Cerebellar cortex (tissue), 1 donor: Measurements from ENCODE around the gene MAST3.

Source experiments
- DNase-seq: peaks from one replicate; pipeline ENCODE4 v3.0.0-alpha.2; 2015; ENCODE audit warnings: low spot score

MAST3 gene

DNA sequence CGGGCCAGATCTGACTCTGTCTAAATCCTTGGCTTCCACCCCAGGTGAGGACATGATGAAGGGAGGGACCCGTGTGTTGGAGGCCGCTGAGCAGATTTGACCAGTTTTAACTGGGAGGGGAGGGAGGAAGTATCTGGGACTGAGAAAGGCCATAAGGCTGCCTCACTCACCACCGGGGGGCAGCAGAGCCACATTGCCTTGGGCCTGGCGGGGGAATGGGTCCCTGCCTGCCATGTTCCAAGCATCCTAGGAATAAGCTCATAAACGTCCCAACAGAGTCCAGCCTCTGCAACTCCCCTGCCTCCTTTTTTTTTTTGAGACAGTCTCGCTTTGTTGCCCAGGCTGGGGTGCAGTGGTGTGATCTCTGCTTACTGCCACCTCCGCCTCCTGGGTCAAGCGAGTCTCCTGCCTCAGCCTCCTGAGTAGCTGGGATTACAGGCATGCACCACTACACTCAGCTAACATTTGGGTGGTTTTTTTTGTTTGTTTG is 15.5 kb downstream of the MAST3 start:
- DNase-seq: peak; percentile 90

DNA sequence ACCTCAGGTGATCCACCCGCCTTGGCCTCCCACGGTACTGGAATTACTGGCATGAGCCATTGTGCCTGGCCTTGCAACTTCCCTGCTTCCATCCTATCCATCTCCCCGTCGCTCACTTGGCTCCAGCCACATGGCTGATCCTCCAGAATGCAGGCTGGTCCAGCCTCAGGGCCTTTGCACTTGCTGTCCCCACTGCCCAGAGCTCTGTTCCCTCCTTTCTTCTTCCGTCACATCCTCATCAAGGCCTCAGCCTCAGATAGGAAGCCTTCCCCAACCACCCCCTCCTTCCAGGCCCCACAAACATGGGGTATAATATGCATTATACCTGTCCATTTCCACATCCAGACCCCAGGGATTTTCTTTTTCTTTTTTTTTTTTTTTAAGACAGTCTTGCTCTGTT is 16.2 kb downstream of the MAST3 start:
- DNase-seq: no peak

DNA sequence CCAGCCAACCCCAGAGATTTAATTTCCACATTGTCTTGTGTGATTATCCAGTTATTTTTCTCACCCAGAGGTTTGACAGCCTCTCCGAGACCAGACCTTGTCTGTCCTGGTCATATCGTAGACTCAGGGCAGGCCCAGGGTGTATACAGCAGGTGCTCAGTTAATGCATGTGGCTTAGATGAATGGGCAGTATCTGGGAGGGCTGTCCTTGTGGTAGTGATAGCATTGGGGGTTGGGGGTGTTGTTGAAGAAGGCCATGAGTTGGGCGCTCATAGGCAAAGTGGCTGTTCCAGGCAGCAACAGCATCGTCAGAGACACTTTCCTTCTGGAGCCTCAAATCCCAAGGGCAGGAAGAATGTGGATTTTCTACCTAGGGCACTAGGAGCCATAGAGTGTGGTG is 16.9 kb downstream of the MAST3 start:
- no peak for DNase-seq

DNA sequence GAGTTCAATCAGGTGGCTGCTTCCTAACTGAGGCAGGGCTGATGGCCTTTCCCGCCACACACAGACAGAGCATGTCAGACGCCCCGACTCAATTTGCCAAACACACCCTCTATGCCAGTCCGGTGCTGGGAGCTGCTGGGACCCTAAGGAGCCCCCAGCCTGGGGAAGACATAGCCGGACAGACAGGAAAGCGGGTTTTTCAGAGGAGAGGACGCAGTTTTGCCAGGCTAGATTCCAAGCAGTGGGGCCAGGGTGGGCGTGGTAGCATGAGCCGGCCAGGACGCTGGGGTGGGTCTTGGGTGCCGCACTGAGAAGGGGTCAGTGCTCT is 19.8 kb downstream of the MAST3 start:
- DNase-seq: no peak

DNA sequence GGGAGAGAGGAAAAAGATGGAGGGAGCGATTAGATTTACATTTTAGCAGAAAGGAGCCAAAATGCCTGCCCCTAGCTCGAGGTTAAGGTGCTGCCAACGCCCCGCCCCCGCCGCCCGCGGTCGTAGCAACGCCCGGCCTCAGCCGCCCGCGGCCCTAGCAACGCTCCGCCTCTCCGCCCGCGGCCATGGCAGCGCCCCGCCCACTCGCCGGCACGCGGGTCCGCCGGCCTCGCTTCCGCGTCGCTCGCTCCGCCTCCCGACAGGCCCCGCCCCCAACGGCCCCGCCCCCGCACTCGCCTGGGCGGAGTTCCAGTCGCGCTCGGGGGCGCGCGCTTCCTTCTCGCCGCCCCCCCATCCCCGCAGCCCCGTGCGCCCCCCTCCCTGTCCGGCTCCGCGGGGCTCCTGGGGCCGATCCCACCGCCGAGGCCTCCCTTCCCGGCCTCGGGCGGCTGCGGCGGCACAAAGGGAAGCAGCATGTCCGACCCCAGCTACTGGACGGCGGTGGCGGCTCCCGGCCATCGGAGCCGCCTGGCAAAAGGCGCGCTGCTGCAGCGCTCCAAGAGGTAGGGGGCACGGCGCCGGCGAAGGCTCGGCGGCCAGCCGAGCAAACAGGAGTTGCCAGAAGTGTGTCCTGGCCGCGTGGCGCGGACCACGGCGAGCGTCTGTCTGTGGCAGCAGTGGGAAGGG is 20.3 kb downstream of the MAST3 start:
- DNase-seq: peak; percentile 68

DNA sequence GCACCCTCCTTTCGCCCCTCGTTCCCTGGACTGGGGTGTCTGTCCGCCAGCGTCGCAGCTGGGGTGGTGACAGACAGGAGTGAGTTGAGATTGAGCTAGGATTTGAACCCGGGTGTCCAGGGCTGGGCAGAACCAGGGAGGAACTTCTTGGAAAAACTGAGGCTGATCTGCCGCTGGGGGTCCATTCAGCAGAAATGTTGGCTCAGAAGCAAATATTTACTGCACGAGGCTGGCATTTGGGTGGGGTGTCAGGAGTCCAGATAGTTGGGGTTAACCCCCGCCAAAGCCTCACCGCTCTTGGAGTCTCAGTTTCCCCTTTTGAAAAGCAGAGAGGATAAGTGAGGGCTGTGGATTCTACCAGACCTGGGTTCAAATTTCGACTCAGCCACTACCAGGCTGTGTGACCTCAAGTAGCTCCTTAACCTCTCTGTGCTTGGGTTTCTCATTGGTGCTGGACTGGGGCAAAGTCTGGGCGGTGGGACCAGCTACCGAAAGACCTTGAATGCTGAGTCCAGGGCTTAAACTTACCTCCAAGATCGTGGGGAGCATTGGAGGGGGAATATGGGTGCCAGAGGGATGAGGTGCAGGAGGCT is 20.9 kb downstream of the MAST3 start:
- no peak for DNase-seq

DNA sequence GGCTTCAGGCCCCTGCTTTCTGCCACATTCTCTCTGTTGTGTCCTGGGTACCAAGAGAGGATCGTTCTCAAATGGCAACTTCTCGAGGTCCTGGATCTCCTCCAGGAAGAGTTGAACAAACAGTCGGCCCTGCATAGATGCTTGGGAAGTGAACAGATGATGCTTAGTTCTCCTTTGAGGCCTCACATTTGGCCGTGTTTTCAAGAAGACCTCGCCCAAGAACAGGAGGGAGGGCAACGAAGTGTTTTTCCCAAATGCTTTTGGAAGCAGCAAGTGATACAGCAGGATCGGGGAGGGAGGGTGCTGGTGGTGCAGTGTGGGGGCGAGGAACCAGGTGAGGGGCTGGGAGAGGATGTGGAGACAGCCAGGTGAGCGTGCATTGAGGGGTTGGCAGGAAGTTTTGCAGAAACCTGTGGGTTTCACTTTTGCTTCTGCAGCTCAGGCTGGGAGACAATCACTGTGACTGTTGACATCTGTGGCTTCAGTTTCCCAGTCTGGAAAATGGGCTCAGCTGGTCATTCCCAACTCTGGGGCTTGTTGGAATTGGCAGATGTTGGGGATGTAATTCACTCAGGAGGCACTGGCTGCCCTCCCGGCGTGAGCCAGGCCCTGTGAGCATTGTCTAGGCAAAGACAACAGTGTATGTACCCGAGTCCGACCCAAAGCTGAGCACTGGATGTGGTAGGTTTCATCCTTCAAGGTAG is 21.6 kb downstream of the MAST3 start:
- no peak for DNase-seq

DNA sequence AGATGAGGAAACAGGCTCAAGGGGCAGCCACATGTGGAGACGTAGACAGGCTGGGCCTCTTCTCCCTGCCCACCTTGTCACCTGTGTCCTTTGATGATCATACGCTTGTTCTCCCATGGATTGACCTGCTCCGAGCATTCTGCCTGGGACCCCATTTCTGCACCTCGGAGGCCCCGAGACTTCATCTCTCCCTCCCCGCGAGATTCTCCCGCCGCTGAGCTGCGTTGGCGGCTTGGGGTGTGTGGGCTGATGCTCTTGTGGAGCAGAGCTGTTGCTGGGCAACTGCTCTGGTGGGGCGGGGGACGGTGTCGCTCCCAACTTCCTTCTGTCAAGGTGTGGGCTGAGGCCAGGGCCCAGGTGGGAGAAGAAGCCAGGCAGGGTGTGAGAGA is 22.1 kb downstream of the MAST3 start:
- DNase-seq: no peak

DNA sequence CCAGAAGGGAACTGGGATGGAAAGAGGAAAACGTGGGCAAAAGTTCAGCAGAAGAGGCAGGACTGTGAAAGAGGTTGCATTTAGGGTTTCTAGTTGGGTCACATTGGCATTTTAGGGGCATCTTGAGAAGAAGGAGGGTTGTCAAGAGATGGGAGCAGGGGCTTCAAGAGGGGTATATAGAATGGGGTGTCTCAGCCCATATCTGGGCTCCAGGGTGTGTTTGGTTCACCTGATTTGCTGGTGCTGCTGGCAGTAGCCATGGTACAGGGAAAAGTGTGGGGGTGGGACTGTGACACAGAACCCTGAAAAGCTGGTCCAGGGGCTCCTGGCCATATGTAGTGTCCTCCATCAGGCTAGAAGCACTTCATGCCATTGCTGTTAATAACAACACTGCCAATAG is 22.5 kb downstream of the MAST3 start:
- no peak for DNase-seq

DNA sequence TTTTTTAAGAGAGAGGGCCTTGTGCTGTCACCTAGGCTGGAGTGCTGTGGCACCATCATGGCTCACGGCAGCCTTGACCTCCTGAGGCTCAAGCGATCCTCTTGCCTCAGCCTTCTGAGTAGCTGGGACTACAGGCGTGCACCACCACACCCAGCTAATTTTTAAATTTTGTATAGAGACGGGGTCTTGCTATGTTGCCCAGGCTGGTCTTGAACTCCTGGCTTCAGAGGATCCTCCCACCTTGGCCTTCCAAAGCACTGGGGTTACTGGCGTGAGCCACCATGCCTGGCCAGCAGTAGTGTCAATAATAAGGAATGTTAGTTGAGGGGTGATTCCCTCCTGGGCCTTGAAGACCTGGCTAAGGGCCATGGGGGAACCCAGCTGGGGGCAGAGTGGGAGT is 23.6 kb downstream of the MAST3 start:
- DNase-seq: no peak

DNA sequence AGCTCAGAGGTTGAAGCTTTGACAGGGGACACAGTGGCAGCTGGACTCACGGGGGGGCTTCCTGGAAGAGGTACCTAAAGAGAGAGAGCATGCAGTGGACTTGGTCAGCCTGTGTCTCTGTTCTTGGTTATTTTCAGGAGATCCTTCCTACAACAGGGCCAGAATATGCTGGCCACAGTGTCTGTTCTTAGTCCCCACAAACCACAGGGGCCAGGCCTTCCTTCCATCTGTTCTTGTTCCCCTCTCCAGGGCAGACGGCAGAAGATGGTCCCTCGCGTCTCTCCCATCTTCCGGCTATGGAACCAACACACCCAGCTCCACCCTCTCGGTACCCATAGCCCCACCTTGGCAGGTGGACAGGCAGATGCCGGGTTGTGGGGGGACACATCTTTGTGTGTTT is 24.8 kb downstream of the MAST3 start:
- DNase-seq: no peak

DNA sequence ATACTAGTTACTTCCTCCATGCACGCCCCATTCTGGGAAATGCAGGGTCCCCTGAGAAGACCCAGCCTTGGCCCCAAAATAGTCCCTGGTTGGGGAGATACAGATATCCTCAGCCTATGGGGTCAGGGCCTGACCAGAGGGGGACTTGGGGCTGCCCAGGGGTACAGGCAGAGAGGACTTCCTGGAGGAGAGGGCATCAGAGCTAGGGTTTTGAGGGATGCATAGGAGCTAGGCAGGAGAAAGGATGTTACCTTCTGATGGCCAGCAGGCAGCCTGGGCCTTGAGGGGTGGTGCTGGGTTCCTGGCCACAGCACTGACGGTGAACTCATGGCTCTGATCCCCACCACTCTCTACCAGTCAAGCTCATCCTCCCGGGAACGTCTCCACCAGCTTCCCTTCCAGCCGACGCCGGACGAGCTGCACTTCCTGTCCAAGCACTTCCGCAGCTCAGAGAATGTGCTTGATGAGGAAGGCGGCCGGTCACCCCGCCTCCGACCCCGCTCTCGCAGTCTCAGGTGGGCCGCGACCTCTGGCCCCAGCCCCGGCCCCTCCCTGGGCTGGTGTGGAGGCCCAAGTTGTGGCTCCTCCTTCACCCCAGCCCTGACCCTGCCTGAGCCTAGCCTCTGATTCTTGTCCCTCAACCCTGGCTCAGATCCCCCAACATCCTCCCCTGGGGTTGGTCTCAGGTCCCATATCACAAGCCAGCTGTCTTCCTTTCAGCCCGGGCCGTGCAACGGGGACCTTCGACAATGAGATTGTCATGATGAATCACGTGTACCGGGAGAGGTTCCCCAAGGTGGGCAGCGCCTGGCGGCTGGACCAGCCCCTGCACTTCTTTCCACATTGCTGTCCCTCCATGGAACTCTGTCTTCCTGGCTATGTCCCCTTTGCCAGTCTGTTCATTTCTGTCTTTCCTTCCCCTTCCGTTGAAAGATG is 25.6 kb downstream of the MAST3 start:
- DNase-seq: no peak

DNA sequence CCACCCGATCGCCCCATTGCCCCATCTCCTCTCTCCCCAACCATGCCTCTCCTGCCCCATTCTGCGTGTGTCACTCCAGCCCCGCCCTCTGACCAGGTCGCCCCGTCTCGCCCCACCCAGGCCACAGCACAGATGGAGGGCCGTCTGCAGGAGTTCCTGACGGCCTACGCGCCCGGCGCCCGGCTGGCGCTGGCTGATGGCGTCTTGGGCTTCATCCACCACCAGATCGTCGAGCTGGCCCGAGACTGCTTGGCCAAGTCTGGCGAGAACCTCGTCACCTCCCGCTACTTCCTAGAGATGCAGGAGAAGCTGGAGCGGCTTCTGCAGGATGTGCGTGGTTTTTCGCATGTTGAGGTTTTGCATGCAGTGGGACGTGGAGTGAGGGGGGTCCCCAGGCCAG is 26.2 kb downstream of the MAST3 start:
- DNase-seq: no peak

DNA sequence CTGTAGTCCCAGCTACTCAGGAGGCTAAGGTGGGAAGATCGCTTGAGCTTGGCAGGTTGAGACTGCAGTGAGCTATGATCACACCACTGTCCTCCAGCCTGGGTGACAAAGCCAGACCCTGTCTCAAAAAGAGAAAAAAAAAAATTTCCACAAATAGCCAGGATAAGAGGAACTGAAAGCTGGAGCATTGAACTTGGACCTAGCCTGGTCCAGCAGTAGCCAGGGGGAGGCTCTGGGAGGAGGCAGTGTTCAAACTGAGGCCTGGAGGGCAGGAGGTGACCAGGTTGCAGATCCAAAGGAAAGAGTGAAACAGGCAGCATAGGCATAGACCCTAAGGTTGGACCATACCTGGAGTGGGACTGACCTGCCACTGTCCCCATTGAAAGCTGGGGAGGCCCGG is 28.5 kb downstream of the MAST3 start:
- DNase-seq: no peak

DNA sequence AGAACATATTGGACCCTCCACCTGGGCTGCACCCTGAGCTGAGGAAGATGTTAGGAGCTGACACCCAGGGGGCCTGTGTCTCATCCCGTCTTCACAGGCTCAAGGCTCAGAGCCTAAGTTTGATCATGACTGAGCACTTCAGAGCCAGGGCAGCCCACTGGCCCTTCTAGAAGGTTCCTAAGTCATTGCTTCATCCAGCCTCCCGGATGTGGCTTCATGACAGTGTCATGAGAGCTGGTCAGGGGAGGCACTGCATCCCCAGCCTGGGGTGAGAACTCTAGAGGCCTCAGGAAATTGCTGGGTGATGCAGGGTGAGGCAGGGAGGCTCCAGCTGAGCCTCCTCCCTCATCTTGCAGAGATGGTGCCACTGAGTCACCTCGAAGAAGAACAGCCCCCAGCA is 30.5 kb downstream of the MAST3 start:
- no peak for DNase-seq

DNA sequence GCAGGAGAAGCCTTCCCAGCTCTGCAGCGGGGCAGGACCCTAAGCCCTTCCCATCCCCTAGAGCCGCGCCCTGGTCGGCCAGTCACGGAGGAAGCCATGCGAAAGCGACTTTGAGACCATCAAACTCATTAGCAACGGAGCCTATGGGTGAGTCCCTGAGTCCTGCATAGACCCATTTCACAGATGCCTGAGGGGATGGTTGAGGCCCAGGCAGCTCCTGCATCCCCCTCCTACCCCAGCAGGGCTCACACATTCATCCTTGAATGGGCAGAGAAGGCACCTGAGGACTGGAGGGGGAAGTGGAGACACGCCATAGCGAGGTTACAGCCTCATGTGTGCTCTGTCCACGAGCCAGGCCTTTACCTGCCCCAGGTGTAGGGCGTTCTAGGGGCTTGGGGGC is 31.2 kb downstream of the MAST3 start:
- no peak for DNase-seq

DNA sequence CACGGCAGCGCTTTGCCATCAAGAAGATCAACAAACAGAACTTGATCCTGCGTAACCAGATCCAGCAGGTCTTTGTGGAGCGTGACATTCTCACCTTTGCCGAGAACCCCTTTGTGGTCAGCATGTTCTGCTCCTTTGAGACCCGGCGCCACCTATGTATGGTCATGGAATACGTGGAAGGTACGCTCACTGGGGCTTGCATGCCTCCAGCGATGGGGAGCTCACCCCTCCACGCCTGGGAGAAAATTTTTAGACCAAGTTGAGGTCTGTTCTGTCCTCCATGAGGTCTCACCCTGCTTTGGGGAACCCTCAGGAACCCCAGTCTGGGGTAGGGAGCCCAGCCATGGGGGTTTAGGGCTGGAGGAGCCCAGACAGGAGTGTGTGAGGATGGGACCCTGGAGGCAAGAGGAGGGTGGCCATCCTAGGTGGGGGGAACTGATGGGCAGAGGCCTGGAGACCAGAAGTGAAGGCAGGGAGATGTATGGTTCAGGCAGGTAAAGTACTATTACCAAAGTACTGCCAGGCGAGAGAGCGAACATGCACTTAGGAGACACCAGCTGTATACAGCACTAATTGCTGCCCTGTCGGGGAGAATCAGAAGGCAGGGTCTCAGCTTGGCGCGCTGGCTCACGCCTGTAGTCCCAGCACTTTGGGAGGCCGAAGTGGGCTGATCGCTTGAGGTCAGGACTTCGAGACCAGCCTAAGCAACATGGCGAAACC is 33.1 kb downstream of the MAST3 start:
- no peak for DNase-seq

DNA sequence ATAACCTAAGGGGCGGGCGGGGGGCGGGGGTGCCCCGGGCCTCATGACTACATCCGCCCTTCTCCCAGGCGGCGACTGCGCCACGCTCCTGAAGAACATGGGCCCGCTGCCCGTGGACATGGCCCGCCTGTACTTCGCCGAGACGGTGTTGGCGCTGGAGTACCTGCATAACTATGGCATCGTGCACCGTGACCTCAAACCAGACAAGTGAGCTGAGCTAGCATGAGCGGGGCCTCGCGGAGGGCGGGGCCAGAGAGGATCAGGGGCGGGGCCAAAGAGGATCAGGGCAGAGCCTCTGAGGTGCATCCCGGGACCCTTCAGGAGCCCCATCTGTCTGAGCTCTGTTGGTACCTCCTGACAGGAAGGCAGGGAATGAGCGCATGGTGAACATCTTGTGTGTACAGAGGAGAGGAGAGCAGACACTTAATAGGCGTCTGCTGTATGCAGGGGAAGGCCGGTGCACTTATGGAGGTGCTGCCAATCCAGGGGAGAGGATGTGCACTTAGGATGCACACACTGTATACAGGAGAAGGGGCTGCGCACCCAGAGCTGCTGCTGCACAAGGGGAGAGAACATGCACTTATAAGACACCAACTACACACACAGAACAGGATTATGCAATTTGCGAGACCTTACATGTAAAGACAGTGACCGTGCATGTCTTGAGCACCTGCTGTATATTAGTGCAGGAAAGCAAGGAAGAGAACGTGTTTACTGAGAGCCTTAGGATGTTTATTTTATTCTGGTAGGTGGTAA is 34.4 kb downstream of the MAST3 start:
- DNase-seq: no peak

DNA sequence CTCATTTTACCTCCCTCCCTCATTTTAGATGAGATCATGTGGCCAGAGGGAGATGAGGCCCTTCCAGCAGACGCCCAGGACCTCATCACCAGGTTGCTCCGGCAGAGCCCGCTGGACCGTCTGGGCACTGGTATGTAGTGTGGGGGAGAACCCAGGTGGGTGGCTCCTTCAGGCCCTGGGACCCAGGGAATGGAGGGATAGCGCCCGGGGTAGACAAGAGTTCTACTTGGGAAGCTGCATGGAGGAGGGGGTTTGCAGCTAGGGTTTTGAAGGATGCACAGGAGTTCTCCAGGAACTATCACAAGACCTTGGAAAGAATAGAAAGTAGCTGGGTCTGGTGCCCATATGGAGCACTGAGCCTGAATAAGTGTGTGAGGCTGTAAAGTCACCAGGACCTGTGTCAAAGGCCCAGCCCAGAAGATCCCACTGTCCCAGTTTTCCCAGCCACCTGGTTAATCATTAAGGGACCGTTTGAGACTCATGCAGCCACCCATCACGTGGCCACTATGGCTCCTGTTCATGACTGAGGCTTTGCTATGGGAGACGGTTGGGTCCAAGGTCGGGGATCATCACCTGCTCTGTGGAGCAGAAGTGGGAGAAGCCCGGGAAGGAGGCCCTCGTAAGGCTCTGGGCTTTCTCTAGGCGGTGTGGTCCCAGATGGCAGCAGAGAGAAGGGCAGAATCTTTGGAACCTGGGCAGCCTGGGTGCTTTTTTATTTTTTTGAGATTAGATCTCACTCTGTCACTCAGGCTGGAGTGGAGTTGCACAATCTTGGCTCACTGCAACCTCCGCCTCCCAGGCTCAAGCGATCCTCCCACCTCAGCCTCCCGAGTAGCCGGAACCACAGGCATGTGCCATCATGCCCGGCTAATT is 38.4 kb downstream of the MAST3 start:
- no peak for DNase-seq

DNA sequence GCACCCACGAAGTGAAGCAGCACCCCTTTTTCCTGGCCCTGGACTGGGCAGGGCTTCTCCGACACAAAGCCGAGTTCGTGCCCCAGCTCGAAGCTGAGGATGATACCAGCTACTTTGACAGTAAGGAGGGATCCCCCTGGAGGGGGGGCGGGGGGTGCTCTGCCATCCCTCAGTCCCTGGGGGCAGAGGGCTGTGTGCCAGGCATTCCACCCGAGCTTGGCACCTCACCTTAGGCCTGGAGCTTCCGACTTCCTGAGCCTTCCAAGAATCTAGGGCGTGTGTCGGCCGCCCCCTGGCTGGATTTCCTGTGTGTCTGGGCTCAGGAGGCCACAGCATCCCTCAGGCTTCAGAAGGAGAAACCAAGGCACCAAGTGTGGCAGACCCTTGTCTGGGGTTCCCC is 39.7 kb downstream of the MAST3 start:
- no peak for DNase-seq
